Stimulated activated CD4-positive, alpha-beta T cell treated with anti-CD3 and anti-CD28 coated beads, Interleukin-15, amount 100 ng/mL, for 48 hours (primary cell): ENCODE results near the gene TVP23C.
"Not testable (repeated sequence)": the region's sequence is repeated elsewhere in the genome, so short reads cannot be mapped to it uniquely, and the experiment has no call there.

ENCODE experiments used
- DNase-seq, 2 donors: peaks; one replicate each; pipeline ENCODE4 v3.0.0-alpha.2; 2020; ENCODE audit warnings: low read depth in 2 of 2

TVP23C gene

GRCh38 chr17:15563375-15563857 lies at the start of gene TVP23C:
Gene TVP23C, minus strand, starts transcription at chr17:15563483. Its CDS starts 35 bp downstream, at chr17:15563448.
- DNase-seq = peak; percentile 32 to 40

- not testable (repeated sequence) for DNase-seq
Observed at GRCh38 chr17:15592960-15593359, 29.7 kb upstream of the TVP23C start.

- not testable (repeated sequence) for DNase-seq
Observed at GRCh38 chr17:15591986-15592385, 28.7 kb upstream of the TVP23C start.

GRCh38 chr17:15590844-15591243 lies 27.6 kb upstream of the TVP23C start:
- not testable (repeated sequence) for DNase-seq

GRCh38 chr17:15589544-15590536 lies 26.6 kb upstream of the TVP23C start:
- DNase-seq = peak; percentile 4 to 27

- DNase-seq = not testable (repeated sequence)
Observed at GRCh38 chr17:15588017-15588416, 24.7 kb upstream of the TVP23C start.

GRCh38 chr17:15583313-15583712 lies 20.0 kb upstream of the TVP23C start:
- DNase-seq = not testable (repeated sequence)

DNA sequence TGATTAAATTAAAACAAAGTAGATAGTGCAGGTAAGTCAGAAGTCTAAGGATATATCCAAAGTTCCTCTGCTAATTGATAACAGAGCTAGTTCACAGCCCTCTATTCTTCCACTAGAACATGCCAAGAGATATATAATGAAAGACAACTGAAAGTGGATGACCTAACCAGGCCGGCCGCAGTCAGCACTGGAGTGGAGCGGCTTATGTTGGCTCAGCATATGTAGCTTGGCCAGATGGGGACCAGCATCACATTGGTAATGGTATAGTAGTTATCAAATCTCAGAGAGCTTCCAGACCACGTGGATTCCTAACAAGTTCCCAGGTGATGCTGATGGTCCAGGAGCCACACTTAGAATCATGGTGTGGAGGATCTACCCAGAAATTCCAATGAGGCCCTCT lies 18.2 kb upstream of the TVP23C start:
- DNase-seq = not testable (repeated sequence)

GRCh38 chr17:15576848-15577247 lies 13.6 kb upstream of the TVP23C start:
- DNase-seq = not testable (repeated sequence)

- not testable (repeated sequence) for DNase-seq
Observed at GRCh38 chr17:15574660-15575059, 11.4 kb upstream of the TVP23C start.

GRCh38 chr17:15573870-15574269 lies 10.6 kb upstream of the TVP23C start:
- not testable (repeated sequence) for DNase-seq

DNA sequence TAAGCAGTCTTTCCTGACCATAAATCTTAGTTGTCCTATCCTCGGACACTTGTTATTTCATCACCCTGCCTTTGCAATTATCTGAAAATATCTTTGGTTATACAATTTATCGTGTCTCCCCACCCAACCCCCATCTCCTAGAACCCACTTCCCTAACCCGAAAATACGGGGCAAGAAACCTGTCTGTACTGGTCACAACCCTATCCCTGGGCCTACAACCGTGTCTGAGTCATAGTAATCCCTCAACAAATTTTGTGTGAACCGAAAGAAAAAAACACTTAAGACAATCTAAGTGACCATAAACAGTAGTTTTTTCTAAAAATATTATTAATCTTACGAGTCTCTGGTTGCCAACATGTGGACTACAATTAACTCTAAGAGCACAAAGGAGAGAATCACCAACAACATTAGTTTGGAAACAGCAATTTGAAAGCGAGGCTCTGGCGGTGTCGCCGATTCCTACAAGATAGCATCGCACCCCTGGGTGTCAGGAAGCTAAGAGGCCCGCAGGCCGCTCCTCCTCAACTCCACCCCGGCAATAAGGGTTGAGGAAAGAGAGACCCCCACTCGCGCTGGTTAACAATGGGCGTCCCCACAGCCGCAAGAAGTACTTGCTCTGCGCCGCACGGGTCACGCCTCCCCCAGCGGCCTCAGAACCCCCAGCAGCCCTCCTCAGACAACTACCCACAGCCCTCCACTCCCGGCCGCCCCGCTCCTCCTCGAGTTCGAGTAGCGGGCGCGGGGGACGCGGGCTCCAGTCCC lies 489 bp downstream of the TVP23C start:
- not testable (repeated sequence) for DNase-seq

DNA sequence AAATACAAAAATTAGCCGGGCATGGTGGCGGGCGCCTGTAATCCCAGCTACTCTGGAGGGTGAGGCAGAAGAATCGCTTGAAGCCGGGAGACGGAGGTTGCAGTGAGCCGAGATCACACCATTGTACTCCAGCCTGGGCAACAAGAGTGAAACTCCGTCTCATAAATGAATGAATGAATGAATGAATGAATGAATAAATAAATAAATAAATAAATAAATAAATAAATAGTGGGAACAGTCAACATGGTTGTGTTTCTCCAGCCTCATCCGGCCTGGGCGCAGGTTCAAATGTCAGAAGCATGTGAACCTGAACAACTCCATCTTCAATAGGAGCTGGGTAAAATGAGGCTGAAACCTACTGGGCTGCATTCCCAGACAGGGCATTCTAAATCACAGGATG lies 1.8 kb downstream of the TVP23C start:
- DNase-seq = not testable (repeated sequence)

- DNase-seq = not testable (repeated sequence)
Observed at GRCh38 chr17:15558403-15559105, 4.7 kb downstream of the TVP23C start.

DNA sequence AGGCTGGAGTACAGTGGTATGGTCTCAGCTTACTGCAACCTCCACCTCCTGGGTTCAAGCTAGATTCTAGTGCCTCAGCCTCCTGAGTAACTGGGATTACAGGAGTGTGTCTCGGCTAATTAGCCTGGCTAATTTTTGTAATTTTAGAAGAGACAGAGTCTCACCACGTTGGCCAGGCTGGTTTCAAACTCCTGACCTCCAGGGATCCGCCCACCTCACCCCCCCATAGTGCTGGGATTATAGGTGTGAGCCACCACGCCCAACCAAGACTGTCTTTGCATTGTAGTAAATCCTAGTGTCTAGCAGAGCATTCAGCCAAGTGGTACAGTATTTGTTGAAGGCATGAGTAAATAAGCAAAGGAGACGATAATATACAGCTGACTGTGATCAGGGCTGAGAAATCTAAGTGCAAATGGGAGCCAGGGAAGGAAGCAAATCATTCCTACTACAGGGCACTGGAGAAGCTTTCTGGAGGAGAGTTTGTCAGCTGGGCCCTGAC lies 5.9 kb downstream of the TVP23C start:
- DNase-seq = not testable (repeated sequence)

- DNase-seq = not testable (repeated sequence)
Observed at GRCh38 chr17:15552932-15553331, 10.4 kb downstream of the TVP23C start.

GRCh38 chr17:15549552-15549951 lies 13.7 kb downstream of the TVP23C start:
- DNase-seq = not testable (repeated sequence)

GRCh38 chr17:15546604-15547003 lies 16.7 kb downstream of the TVP23C start:
- not testable (repeated sequence) for DNase-seq

- not testable (repeated sequence) for DNase-seq
Observed at GRCh38 chr17:15540371-15541219, 22.7 kb downstream of the TVP23C start.

- not testable (repeated sequence) for DNase-seq
Observed at GRCh38 chr17:15533122-15533521, 30.2 kb downstream of the TVP23C start.
